HG02981 (cell line): Measurements from ENCODE around the gene CARD14.
"Not testable (repeated sequence)": the region's sequence is repeated elsewhere in the genome, so short reads cannot be mapped to it uniquely, and the experiment has no call there.

Experiments
- ATAC-seq: cut with Tn5 transposase; IDR thresholded peaks from one replicate; pipeline ENCODE4 v1.9.1; 2021; ENCODE audit warnings: mild to moderate bottlenecking, moderate library complexity; ENCODE audit not compliant: unreplicated experiment

The CARD14 gene

DNA sequence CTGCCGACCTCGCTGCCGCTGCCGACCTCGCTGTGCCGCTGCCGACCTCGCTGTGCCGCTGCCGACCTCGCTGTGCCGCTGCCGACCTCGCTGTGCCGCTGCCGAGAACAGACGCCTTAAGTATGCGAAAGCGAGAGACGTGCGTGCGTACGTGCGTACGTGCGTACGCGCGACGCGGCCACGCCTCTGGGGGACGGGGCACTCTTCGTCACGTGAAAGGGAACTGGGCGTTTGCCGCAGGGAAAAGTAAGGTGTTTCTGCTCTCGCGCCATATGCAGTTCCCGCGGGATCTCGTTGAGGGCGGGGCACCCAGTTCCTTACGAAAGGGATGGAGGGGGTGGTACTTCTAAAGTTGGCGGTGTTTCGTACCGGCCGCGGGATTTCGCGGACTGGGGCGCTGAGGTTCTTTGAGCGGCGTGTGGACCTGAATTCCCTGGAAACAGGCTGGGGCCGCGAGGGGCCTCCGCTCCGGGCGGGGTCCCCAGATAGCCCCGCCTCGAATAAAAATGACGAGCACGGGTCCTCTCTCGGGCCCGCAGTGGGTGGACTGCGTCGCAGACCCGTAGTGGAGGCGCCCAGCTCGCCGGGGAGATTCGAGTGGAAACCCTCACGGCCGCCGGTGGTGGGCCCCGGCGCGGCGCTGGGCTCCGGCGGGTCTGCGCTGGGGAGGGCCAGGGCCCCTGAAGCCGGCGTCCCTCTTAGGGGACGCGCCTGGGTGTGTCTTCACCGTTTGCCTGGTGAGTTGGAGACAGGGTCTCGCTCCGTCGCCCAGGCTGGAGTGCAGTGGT is 22.6 kb upstream of the CARD14 start, which contains the start of gene EIF4A3:
EIF4A3 (minus strand) TSS at position 94 of the 788 bp plus-strand sequence. CDS start 167 bp downstream, outside the sequence.
- ATAC-seq, result peak; percentile 82

DNA sequence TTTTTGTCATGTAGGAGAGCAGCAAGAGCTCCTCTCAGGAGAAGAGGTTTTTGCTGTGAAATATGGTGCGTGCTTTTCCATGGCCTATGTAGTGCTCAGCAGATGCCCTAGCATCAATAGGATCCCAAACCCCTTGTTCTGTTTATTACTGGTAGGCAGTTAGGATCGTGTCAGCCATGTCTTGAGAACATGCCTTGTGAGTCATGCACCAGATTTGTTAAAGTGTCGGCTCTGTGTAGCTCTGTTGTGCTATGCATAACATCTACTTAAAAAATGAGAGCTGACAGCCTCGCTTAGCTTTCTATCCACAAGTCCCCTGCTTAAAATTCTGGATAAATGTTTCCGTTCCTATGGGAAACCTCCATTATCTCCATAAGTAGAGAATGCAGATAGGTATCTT is 18.5 kb upstream of the CARD14 start:
- ATAC-seq, result no peak

DNA sequence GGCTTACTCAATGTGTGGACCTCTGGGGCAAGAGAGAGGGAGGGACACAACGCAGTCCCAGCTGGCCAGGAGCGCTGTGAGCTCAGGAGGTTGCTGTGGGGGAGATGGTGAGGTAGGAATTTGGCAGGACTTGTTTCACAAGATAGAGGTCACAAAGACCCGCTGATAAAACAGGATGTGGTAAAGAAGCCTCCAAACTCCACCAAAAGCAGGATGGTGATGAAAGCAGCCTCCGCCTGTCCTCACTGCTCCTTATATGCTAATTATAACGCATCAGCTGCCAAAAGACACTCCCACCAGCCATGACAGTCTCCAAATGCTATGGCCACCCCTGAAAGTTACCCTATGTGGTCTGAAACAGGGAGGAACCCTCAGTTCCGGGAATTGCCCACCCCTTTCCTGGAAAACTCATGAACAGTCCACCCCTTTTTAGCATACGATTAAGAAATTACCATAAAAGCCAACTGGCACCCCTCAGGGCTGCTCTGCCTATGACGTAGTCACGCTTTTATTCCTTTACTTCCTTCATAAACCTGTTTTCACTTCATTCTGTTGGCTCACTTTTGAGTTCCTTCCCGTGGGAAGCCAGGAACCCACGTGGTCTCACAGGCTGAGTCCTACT is 17.6 kb upstream of the CARD14 start:
- ATAC-seq, result no peak

DNA sequence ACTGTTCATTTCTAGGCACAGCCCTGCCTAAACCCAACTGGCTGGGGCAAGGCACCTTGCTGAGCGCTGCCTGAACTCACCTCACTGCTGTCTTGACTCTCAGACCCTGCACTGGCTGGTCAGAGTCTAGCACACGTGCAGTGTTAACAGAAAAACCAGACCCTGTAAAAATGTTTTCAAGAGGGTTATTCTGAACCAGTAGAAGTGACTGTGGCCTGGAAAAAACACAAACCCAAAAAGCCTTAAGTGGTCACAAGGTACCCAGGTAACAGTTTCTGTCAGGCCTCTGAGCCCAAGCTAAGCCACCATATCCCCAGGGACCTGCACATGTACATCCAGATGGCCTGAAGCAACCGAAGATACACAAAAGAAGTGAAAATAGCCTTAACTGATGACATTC is 16.8 kb upstream of the CARD14 start:
- ATAC-seq, result peak; percentile 80

DNA sequence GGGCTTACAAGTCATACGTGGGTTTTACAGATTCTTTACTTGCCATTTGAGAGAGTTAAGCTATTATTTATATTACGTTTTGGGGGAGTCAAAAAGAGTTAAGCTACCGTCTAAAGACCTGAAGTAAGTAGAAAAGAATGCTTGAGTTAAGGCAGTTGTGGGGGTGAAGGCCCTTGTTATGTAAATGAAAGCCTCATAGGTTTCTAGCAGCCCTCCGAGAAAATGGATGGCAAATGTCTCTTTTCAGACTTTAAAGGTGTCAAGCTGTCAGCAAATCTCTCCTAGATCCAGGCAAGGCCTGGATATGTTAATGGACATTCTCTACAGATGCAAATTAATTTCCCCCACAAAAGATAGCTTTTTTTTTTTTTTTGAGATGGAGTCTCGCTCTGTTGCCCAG is 15.7 kb upstream of the CARD14 start:
- ATAC-seq, result no peak

DNA sequence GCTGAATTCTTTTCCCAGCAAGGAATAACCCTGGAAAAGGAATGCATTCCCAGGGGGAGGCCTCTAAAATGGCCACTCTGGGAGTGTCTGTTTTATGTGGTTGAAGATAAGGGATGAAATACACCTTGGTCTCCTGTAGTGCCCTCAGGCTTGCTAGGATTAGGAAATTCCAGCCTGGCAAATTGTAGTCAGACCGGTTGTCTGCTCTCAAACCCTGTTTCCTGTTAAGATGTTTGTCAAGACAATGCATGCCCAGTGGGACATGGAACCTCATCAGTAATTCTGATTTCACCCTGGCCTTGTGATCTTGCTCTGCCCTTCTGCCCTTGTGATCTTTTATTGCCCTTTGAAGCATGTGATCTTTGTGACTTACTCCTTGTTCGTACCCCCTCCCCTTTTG is 14.2 kb upstream of the CARD14 start:
- not testable (repeated sequence) for ATAC-seq

DNA sequence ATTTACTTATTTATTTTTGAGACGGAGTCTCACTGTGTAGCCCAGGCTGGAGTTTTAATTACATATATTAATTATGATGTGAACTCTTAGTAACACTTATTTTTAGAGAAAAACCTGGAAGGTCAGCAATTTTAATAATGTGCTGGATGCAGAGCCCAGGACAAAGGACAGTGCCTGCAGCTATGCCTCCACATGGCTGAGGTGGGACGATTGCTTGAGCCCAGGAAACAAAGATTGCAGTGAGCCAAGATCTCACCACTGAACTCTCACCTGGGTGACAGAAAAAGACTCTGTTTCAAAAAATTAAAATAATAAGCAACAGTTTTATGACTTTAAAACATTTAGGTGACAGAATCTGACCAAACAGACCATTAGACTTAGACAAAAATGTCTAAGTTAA is 11.0 kb upstream of the CARD14 start:
- ATAC-seq, result no peak

DNA sequence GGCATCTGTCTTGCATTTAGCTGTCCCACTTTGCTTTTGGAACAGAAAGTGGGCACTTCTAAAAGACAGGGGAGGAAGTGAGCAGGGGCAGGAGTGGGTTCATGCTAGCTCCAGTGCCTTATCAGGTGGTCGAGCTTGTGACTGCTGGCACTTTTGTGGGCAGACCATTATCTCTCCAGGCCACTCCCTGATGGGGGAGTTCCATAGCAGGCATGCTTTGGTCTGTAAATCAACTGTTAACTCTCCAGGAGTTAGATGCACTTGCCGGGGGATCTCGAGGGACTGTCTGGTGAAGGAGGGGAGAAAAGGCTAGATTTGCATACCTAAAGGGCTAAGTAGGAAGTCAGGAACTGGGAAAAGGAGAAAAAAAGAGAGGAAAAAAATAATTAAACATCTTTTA is 9.3 kb upstream of the CARD14 start:
- no peak for ATAC-seq

DNA sequence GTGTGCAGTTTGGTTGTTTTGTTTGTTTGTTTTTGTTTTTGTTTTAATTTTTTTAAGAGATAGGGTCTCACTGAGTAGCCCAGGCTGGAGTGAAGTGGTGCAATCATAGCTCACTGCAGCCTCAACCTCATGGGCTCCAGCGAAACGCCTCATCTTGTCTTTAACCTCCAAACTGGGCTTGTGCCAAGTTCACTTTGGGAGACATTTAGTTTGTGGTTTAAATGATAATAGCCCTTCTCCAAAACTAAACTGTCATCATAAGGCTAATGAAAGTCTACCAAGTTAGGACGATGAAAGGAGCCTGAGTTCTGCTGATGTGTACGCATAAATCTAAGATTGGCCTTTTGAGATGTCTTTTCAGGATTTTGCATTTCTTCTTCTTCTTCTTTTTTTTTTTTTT is 6.5 kb upstream of the CARD14 start:
- no peak for ATAC-seq

DNA sequence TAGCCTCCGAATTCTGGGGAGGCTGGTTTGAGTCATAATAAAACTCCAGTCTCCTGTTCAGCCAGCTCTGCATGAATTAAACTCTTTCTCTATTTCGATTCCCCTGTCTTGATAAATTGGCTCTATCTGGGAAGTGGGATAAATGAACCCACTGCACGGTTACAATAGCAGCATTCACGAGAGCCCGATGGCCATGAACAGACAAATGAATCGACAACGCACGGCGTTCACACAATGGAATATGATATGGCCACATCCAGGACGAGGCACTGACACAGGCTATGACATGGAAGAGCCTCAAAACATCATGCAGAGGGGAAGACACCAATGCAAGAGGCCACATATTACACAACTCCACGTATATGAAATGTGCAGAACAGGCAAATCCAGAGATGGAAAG is 5.6 kb upstream of the CARD14 start:
- no peak for ATAC-seq

DNA sequence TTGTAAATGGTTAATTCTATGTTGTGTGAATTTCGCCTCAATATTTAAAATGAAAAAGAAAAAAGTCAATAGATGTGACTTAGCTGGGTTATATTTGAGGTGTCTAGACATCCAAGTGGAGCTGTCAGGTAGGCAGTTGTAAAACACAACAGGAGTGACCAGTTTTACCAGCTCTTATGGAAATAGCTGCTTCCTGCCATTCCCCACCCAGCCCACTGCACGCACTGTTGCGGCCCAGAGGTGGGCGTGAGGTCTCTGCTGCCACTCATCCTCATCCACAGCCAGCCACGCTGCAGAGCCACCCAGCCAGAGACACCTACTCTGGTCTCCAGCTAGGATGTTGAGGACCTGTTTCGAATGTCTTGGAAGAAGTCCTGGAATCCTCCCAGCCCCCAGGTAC is 3.4 kb upstream of the CARD14 start:
- no peak for ATAC-seq

DNA sequence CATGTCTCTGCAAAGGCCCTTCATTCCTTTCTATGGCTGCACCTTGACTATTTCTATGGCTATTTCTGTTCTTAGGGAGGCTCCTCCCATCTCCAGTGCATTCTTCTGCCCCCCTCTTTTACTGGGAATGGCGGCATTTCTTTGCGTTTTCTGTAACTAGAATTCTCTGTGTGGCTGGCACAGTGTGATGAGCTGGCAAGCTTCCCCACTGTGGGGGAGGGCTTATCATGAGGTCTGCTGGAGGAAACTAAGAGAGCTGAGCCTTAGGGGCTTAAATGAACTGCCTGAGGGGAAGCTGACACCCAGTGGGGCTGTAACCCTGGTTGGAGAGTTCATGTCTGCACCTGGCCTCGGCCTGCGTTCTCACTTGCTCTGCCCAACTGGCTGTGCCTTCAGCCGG is 1.5 kb upstream of the CARD14 start:
- ATAC-seq, result no peak

DNA sequence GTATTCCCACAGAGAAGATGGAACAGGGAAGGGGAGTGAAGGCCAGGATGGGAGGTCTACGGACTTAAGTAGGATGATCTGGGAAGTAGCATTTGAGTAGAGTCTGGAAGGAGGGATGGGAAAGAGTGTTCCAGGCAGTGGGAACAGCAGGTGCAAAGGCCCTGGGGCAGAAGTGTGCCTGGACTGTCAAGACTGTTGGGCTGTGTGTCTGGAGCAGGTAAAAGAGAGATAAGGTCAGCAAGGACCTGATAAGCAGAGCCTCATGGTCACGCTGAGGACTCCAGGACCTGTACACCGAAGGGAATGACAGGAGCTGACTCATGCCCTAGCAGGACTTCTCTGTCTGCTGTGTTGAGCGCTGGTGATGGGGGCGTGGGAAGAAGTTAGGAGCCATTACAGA is 723 bp upstream of the CARD14 start:
- ATAC-seq, result no peak

DNA sequence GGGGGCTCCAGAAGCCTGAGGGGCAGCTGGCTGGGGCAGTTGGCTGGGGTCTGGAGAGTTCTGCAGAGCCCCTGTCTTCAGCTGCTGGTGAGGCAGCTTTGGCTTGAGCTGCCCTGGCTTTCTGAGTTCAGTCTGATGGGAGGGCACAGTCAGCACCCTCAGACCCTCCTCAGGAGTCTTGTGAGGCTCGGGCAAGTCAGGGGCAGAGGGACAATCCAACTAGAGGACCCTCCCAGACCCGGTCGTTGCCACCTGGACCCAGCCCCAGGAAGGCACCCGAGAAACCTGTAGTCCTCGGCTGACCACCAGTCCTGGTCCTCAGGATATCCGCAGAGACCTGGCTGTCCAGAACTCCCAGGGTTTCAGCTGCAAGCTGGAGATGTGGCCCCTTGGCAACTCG is 1.9 kb downstream of the CARD14 start:
- no peak for ATAC-seq

DNA sequence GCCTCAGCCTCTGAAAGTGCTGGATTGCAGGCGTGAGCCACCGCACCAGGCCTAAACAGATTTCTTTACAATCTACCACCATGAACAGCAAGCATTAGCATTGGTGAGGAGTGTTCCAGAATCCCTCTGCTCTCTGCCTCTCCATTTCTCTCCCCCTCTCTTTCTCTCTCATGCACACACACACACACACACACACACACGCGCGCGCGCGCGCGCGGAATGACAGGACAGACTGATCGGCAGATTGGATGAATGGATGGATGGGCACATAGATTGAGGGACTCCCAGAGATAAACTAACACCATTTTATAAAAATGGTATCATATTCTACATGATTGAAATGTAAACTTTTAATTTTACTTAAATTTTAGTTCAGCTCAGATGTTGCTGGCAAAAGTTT is 3.3 kb downstream of the CARD14 start:
- no peak for ATAC-seq

DNA sequence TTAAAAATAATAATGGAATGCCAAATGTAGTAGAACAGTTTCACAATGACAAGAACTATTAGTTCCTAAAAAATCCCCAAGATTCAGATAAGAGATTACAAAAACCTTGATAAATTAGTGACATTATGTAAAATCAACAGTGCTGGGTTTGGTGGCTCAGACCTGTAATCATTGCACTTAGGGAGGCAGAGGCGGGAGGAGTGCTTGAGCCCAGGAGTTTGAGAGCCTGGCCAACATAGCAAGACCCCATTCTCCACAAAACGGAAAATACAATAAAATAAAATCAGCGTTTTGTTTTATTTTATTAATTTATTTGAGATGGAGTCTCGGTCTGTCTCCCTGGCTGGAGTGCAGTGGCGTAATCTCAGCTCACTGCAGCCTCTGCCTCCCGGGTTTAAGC is 4.1 kb downstream of the CARD14 start:
- ATAC-seq, result no peak

DNA sequence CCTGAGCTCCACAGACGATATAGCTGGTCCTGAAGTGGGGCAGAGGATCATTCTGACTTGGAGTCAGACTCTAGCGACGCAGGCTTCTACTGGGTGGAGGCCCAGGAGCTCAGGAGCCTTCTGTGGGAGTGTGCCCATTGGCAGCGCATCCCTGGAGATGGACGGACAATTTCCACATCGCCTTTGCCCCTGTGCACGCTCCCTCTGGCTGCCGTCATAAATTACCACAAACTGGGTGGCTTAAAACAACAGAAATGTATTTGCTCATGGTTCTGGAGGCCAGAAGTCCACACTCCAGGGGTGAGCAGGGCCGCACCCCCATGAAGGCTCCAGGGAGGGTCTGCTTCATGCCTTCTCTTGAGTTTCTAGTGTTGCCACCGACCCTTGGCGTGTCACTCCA is 6.9 kb downstream of the CARD14 start:
- no peak for ATAC-seq

DNA sequence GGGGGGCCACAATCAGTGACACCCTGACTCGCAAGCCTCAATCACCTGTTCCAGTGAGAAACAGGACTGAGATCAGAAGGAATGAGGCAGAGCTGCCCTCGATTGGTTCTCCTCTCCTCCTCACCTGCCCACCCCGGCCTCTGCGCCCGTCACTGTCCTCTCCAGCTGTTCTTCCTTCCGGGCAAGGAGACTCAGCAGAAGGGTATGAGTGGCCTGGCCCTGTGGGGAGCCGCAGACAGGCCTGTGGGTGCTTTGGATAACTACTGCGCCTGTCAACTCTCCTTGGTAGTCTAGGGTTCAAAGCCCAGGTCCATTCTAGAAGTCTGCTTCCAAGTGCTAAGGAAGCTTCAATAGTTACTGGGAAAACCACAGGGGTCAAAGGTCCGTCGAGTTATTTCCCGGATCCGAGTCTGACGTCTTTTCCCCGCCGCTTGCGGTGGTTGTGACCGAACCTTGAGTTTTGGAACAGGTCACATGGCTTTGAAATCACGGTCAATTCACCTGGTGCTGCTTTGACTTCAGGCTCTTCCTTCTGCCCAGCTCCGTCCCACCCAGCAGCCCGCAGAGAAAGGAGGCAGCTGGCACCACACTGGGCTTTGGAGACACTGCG is 8.3 kb downstream of the CARD14 start:
- no peak for ATAC-seq

DNA sequence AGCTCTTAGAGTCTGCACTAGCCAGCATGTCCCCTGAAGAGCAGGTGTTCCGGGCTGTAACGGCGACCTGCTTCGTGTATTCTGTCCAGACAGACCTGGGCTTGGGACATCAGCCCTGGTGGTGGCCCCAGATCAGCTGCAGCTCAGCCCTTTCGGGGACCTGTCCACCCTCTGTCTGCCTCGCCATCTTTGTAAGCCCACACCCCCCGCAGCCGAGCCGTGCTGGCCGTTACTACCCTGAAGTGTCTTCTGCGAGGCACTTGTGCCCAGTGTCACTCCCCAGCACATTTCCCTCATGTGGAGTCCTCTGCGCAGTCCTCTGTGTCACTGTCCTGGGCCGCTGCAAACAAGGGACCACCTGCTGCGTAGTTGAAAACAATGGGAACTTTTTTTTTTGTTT is 10.4 kb downstream of the CARD14 start:
- no peak for ATAC-seq

DNA sequence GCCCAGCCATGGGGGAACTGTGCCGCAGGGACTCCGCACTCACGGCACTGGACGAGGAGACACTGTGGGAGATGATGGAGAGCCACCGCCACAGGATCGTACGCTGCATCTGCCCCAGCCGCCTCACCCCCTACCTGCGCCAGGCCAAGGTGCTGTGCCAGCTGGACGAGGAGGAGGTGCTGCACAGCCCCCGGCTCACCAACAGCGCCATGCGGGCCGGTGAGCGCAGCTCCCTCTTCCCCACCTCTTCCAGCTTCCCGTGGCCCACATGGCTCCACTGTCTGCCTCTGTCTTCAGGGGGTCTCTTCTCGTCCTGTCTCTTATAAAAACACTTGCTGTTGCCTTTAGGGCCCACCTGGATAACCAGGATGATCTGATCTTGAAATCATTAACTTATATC is 11.6 kb downstream of the CARD14 start:
- no peak for ATAC-seq

DNA sequence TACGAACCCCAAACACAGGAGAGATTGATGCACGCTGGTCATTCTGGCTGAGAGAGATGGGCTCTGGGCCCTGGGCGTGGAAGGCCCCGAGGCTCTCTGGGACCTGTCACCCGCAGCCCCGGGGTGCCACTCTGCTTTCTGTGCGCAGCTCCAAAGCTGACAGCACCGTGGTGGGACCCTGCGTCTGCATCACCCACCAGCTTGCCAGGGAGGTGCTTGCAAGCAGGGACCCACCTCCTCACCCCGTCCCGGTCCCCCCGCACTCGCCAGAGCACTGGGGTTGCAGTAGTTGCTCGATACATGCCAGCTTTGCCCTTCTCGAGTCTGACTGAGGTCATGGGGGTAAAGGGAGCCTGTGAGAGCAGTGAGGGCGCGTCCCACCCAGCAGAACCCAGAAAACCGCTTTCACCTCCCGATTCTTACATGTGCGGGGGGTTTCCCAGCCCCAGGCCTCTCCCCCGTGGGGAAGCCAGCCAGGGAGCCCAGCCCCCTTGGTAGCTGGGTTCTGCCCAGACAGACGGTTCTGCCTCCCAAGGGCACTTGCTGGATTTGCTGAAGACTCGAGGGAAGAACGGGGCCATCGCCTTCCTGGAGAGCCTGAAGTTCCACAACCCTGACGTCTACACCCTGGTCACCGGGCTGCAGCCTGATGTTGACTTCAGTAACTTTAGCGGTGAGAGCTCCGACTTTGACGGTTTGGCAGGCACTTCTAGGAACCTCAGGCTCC is 12.5 kb downstream of the CARD14 start:
- no peak for ATAC-seq

DNA sequence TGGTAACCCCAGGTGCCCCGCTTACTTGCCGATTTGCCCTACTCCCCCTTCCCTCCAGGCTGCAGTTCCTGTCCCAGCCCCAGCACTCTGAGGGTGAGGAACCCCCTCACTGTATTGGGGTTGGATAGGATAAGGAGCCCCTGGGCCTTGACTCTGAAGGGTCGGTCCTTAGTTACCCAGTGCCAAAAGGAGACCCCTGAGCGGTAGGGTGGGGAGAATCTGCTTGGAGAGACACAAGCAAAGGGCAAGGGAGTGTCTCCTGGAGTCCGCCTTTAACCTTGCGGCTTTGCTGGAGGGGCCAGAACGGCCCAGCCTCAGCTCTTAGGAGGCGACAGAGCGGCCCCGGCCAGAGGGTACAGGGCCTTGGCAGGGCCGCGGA is 13.0 kb downstream of the CARD14 start:
- ATAC-seq, result no peak
